IPS-NIHi11 (cell line): ENCODE results near the gene RBMS2.

Source experiments
- DNase-seq: peaks from one replicate; pipeline ENCODE4 v3.0.0; 2012; ENCODE audit warnings: mixed read lengths, low spot score

The RBMS2 gene

DNA sequence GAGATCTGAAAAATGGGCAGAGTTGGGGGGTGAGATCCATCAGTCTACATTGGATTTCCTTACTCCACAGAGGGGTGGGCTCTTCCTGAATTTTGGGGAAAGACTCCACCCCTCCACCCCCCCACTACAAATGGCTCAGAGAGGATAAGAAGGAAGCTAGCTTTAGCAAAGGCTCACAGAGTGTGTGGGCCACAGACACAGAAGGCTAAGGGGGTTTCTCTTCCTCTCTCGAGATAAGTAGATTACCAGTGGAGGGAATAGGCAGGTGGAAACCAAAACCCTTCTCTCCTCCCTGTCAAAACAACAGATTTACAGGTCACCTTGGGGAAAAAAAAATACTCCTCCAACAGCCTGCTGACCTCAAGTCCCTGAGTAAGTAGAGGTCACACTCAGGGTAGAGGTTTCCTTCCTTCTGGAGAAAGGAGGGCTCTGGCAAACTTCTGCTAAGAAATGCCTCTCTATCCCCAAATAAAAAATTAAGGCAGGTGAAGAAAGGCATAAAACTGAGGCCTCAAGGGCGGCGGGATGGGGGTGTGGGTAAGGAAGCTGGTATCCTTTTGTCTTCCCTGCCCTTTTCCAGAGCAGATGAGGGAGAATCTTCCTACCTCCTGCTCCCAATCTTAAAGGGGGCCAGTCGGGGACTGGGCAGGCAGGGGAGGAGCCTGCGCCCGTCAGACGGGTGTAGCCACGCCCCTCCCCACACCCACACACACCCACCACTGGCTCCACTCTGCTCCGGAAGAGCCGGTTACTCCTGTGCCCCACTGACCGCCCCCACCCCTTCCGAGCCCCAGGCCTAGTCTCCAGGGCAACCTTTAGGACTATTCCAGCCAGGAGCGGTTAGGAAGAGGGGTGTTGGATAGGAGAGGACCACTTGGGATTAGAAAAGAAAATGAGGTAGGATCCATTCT, 110.4 kb downstream of the RBMS2 start:
- DNase-seq: peak; percentile 87

DNA sequence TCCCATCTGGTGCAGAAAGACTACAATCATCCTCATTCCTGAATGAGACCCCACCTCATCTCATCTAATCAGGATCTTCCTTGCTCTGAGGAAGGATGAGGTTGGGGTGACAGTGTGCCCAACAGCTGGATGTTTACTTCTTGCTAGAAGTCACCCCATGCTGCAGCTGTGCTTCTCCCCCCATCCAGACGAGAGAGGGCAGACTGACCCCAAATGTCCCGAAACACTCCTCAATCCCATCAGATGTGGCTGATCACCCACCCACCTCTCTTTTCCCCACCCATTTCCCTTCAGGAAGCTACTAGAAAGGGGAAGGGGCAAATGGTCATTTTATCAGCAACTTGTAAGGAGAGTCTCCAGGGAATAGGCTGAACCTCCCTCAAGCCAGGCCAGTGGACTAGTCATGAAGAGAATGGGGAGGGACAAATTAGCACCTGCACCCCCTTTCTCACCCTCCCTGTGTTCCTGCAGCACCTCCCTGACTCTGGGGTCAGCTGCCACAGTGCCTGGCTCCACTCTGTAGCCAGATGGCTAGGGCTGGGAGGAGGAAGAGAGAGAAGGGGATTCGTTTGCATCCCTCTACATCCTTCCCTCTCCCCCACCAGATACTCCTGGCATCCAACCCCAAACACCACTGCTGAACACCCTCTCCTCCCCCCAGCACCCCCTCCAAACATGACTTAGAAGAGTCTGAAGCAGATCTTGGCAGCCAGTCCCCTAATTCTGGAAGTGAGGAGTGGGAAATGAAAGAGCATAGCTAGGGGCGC, 111.3 kb downstream of the RBMS2 start:
- no peak for DNase-seq

DNA sequence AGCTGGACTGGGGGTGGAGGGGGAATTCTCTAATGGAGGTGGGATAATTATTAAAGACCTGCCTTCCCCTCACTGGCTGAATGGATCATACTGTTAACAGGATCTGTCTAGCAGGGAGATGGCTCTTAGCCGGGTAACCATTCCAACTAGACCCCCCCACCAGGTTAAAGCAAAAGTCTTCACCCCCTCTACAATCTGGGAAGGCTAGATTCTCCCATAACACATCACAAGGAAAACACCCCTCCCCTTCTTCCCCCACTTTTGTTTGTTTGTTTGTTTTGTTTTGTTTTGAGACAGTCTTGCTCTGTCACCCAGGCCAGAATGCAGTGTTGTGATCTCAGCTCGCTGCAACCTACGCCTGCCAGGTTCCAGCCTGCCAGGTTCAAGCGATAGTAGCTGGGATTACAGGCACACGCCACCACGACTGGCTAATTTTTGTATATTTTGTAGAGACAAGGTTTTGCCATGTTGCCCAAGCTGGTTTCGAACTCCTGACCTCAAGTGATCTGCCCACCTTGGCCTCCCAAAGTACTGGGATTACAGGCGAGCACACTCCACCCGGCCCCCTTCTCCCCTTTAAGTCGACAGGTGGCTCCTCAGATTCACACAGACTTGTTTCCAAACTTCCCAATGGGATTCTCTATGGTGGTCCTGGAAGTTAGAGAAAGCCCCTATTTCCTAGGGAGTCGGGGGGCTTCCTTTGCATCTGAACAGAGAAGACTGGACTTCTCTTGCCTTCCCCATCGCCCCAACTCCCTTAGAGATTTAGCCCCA, 112.0 kb downstream of the RBMS2 start:
- DNase-seq: no peak

DNA sequence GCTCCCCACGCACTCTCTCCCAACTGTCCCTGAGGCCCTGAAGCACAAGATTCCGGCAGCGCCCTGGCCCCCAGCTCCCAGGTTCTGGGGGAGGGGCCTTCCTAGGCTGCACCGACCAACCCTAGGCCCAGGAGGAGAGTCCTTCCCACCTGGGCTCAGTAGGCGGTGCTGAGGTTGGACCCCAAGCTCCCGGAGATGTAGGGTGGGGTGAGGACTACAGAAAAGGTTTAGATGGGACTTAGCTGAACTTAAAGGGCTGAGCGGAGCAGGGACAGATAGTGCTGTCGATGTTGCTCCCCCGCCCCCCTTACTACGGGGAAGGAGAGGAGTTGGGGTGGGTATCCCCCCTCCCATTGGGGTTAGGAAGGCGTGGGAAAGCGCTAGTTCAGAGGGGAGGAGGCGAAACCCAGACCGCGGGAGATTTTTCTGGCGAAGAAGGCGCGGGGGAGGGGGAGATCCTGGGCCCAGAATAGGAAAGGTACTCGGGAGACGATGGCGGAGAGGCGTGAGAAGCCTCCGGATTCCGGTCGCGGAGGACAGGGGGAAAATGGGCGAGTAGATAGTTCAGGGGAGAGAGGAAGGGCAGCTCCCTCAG, 112.7 kb downstream of the RBMS2 start:
- peak; percentile 83 for DNase-seq

- peak; percentile 73 for DNase-seq
Observed at GRCh38 chr12:56634837-56635791, 113.5 kb downstream of the RBMS2 start.

DNA sequence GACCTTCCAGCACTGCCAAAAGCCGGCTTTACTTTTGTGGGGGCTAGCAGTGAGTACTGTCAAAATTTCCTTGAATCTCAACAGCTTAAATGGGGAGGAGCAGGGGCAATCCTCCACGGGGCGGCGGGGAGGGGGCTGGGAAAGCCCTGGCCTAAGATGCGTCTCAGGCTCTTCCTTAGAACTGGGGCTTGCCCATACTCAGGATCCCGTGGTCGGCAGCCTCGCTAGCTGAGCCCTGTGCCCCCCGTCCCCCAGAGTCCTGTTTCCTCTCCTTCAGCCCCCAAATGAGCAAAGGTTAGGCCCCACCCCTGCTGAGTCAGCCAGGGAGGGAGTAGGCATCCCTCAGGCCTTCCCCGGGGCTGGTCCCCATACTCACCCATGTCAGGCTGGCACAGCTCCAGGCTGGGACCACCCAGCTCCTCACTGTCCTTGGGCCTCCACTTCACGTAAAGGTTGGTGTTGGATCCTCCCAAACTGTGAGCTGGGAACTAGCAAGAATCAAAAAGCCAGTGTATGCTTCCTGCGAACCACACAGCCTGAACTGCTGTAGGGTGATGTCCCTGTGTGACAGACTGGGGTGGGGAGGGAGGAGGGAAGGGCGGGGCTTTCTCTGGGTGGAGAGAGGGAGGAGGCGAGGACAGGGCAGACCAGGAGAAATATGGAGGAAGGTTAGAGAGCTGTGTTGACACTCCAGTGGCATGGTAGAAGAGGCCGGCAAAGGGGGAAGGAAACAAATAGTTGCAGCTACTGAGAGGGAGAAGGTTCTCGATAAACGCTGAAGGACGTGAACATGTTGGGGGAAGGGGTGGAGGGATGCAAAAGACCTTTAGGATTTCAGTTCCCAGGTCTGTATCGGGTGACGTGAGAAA, 114.4 kb downstream of the RBMS2 start:
- DNase-seq: peak; percentile 68

GRCh38 chr12:56636675-56637540, 115.3 kb downstream of the RBMS2 start:
- DNase-seq: peak; percentile 90

DNA sequence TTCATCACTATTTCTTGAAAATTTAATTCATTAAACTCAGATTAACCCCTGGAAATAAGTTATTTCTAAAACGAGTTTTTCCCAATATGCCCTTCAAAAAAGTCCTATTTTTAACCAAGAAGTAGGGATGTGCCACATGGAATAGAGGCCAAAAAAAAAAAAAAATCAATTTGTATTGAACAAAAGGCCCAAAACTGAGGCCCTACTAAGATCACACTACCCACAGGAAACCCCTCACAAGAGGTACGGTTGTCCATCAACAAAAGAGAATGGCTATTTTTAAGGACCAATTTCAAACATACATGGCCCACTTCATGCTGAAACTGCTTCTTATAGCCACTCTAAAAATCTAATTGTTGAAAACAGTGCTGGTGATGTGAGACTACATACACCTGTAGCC, 116.0 kb downstream of the RBMS2 start:
- DNase-seq: no peak

GRCh38 chr12:56641219-56641618, 119.6 kb downstream of the RBMS2 start:
- no peak for DNase-seq

GRCh38 chr12:56644654-56645053, 123.0 kb downstream of the RBMS2 start:
- no peak for DNase-seq

DNA sequence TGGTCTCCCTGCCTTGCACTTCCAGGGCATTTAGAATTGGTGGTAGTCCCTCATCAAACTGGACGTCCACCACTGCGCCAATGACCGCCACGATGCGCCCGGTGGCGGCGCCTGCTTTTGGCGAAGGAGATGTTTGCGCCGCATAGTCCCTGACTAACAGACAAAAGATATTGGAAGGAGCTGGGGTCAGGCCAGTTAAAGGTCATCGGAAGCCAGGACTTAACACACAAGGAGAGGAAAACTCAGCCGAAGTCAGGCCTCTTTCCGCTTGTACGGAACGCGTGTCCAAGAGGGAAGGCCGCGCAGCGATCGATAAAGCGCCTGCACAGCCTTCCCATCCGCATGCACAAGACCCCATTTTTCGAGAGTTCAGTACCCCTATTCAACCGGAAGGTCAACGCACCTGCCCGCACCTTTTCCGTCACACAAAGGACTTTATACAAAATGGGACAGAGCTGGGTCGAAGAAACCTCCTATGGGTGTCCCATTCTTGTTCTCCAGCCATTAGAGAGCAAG, 123.6 kb downstream of the RBMS2 start:
- no peak for DNase-seq
